Esophagus muscularis mucosa (tissue), 3 donors: ENCODE data around the gene GSTT2.

Experiments
- CTCF ChIP-seq, 3 experiments: fragments of 200-600 bp in 2 of 3; fragments of 450-650 bp in 1 of 3; sonication (generic) in 2 of 3; IDR thresholded peaks; one replicate each; pipeline ENCODE4 v1.5.1; 2017 to 2019; ENCODE audit warnings: antibody characterized with exemption in 3 of 3, mild to moderate bottlenecking in 2 of 3, moderate library complexity in 1 of 3
- POLR2A ChIP-seq: fragments of 450-650 bp; IDR thresholded peaks from one replicate; pipeline ENCODE4 v1.6.1; 2017; ENCODE audit warnings: antibody characterized with exemption, moderate library complexity, mild to moderate bottlenecking, low read depth
- POLR2AphosphoS5 ChIP-seq, 2 donors: sonication (generic); formaldehyde crosslinking; IDR thresholded peaks; one replicate each; pipeline ENCODE4 v1.6.1; 2017; ENCODE audit warnings: antibody characterized with exemption in 2 of 2

GRCh38 chr22:24001314-24001713 lies 21.4 kb downstream of the GSTT2 start:
- TF ChIP-seq CTCF (IDR thresholded peaks at IDR 0.05) = no peak
- no peak for TF ChIP-seq POLR2AphosphoS5 (IDR thresholded peaks at IDR 0.05)
- TF ChIP-seq POLR2A = no peak
